HFFc6 (cell line): Measurements from ENCODE around the gene PHF21A. TPM values are rescaled to one million over a fixed set of nuclear protein-coding genes. Genes with fewer than 3 reads are reported as not detected.
"Not testable (repeated sequence)": the region's sequence is repeated elsewhere in the genome, so short reads cannot be mapped to it uniquely, and the experiment has no call there.

Experiments used
- DNase-seq: peaks from one replicate; pipeline ENCODE4 v3.0.0-alpha.2; 2018
- H3K27ac Mint-ChIP-seq: 2 replicates; pipeline ENCODE4 v1.8.0; 2020; ENCODE audit warnings: mild to moderate bottlenecking, mixed read lengths
- H3K27me3 Mint-ChIP-seq: 2 replicates; pipeline ENCODE4 v1.8.0; 2021; ENCODE audit warnings: mild to moderate bottlenecking, moderate library complexity, mixed read lengths; ENCODE audit not compliant: insufficient read depth
- H3K36me3 Mint-ChIP-seq: 2 replicates; pipeline ENCODE4 v1.8.0; 2021; ENCODE audit warnings: low read depth, mixed read lengths
- H3K4me1 Mint-ChIP-seq: 2 replicates; pipeline ENCODE4 v1.8.0; 2020; ENCODE audit warnings: low read depth, mixed read lengths
- H3K4me3 Mint-ChIP-seq: 2 replicates; pipeline ENCODE4 v1.8.0; 2020; ENCODE audit warnings: mild to moderate bottlenecking, moderate library complexity, mixed read lengths
- H3K9me3 Mint-ChIP-seq: 2 replicates; pipeline ENCODE4 v1.8.0; 2020; ENCODE audit warnings: mild to moderate bottlenecking, mixed read lengths
- total RNA-seq, 6 experiments: library from RNA; stranded (reverse); fragmentation: NEBNext Ultra II Directional; extraction: Animal tissue kit (Norgen Biotek cat#: 25700); gene quantifications; 2 replicates in 1 of 6; 3 replicates in 5 of 6; pipeline ENCODE4 v1.2.3, GENCODE V29; 2021
- TF ChIP-seq, protein P1 (sequence below): fragments of 200-600 bp; sonication (generic); IDR thresholded peaks from 2 replicates; pipeline ENCODE4 v1.5.0; 2021; ENCODE audit warnings: antibody characterized with exemption, mild to moderate bottlenecking

Gene PHF21A
- total RNA-seq, 6 experiments from 2014 or later, result 25.5 to 32.4 (median 26.2) TPM

DNA sequence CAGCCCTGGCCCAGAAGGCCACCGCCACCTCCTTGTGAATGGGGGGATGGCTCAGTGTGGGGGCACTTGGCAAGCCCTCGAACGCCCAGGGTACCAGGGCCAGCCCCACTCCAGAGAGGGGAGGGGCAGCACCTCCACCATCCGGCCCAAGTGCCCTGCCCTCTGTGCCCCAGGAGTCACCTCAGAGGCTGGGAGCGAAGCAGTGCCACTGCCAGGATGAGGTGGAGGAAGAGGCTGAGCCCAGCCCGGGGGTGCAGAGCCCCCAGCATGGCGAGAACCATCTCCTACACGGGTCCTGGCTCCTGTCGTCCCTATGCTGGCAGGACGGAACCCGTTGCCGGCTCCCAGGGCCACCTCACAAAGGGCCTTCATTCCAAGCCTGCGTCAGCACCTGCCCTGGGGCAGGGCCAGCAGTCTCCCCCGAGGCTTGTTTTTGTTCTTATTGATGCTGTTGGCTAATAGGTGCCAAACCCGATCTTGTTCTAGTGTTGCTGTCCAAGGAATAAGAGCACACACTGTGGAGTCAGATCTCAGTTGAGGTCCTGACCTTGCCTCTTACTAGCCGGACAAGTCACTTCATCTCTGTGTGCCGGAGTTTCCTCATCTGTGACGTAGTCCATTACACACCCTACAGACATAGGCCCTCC, 214.2 kb downstream of the PHF21A start, which contains the start of gene FREY1:
Gene FREY1 (minus strand): TSS at position 307 of the 647 bp plus-strand sequence. CDS start 26 bp downstream, at position 281.
- H3K9me3 Mint-ChIP-seq, result no peaks in the 10 kb centered on the region
- no peak for DNase-seq
- TF ChIP-seq, protein P1, sequence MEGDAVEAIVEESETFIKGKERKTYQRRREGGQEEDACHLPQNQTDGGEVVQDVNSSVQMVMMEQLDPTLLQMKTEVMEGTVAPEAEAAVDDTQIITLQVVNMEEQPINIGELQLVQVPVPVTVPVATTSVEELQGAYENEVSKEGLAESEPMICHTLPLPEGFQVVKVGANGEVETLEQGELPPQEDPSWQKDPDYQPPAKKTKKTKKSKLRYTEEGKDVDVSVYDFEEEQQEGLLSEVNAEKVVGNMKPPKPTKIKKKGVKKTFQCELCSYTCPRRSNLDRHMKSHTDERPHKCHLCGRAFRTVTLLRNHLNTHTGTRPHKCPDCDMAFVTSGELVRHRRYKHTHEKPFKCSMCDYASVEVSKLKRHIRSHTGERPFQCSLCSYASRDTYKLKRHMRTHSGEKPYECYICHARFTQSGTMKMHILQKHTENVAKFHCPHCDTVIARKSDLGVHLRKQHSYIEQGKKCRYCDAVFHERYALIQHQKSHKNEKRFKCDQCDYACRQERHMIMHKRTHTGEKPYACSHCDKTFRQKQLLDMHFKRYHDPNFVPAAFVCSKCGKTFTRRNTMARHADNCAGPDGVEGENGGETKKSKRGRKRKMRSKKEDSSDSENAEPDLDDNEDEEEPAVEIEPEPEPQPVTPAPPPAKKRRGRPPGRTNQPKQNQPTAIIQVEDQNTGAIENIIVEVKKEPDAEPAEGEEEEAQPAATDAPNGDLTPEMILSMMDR, result no peak
- H3K27ac Mint-ChIP-seq, result no peak within 1 kb of the TSS
- H3K27me3 Mint-ChIP-seq, result no peaks in the 10 kb centered on the region; the same call in 1 of the 2 replicates
- no peaks in the 10 kb centered on the region for H3K36me3 Mint-ChIP-seq
- no peak within 1 kb of the TSS for H3K4me3 Mint-ChIP-seq
- H3K4me1 Mint-ChIP-seq, result peaks cover 6% of the 10 kb centered on the region; the same call in 1 of the 2 replicates

DNA sequence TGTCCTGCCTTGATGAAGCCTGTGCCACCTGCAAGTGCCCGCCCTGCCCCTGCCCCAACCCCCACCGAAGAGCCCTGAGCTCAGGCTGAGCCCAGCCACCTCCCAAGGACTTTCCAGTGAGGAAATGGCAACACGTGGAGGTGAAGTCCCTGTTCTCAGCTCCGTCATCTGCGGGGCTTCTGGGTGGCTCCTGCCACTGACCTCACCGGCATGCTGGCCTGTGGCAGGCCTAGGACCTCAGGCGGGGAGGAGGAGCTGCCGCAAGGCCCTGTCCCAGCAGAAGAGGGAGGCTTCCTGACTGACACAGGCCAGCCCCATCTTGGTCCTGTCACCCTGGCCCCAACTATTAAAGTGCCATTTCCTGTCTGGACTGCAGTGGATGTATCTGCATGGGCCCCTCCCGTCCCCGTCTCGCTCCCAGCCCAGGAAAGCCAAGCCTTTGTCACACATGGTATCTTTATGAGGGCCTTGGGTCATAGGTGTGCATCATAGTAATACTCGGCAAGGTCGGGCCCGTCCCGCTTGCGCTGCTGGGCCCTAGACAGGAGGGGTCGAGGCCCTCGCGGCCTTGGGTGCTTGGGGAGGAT, 215.1 kb downstream of the PHF21A start:
- Mint-ChIP-seq H3K36me3 (no peaks in the 10 kb centered on the region), H3K4me3 (no peak overlapping the region), H3K27ac (no peak overlapping the region), H3K27me3 (peaks cover under 1% of the 10 kb centered on the region; the same call in 1 of the 2 replicates), H3K4me1 (peaks cover 6% of the 10 kb centered on the region; the same call in 1 of the 2 replicates), H3K9me3 (no peaks in the 10 kb centered on the region)
- TF ChIP-seq, protein P1, result no peak
- DNase-seq, result no peak

DNA sequence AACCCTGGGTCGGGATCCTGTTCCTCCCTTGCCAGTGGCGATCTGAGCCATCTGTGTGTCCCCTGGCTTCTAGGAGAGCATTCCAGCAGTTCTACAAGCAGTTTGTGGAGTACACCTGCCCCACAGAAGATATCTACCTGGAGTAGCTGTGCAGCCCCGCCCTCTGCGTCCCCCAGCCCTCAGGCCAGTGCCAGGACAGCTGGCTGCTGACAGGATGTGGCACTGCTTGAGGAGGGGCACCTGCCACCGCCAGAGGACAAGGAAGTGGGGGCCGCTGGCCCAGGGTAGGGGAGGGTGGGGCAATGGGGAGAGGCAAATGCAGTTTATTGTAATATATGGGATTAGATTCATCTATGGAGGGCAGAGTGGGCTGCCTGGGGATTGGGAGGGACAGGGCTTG, 215.7 kb downstream of the PHF21A start:
- not testable (repeated sequence) for H3K36me3 Mint-ChIP-seq, H3K9me3 Mint-ChIP-seq, H3K27ac Mint-ChIP-seq, DNase-seq, H3K4me1 Mint-ChIP-seq, H3K27me3 Mint-ChIP-seq, H3K4me3 Mint-ChIP-seq

DNA sequence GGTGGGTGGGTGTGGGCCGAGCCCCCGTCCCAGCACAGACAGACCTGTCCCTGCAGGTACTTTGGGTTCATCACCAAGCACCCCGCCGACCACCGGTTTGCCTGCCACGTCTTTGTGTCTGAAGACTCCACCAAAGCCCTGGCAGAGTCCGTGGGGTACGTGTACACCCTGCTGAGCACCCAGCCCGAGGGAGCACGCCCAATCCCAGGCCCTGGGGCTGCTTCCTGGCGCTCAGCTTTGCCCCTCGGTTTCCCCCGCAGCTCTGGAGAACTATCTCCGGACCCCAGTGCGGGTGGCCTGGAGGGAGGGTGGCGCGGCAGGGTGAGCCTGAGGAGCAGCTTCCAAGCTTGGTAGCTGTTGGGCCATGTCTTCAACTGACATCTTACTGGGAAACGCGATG, 216.2 kb downstream of the PHF21A start:
- Mint-ChIP-seq H3K4me3 (no peak overlapping the region), H3K36me3 (no peaks in the 10 kb centered on the region), H3K27ac (no peak overlapping the region), H3K9me3 (no peaks in the 10 kb centered on the region), H3K4me1 (peaks cover 12% of the 10 kb centered on the region), H3K27me3 (peaks cover 2% of the 10 kb centered on the region; the same call in 1 of the 2 replicates)
- no peak for DNase-seq
- TF ChIP-seq, protein P1, result no peak

DNA sequence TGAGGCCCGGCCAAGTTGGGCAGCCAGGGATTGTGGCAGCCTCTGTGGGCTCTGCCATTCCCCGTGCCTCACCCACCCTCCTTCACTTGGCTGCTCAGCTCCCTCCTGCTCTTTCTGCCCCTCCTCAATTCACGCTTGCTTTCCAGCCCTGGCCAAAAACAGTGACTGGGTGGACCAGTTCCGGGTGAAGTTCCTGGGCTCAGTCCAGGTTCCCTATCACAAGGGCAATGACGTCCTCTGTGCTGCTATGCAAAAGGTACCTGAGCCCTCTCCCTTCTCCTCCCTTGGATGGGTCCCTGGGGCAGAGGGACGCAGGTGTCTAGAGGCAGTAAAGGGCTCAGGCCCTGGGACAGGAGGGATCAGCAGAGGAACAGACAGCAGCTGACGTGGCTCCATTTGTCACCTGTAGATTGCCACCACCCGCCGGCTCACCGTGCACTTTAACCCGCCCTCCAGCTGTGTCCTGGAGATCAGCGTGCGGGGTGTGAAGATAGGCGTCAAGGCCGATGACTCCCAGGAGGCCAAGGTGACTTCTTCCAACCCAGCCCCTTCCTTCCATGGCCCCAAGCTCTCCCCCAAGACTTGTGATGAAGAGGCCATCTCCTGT, 216.8 kb downstream of the PHF21A start:
- Mint-ChIP-seq H3K4me3 (no peak overlapping the region), H3K9me3 (no peaks in the 10 kb centered on the region), H3K27ac (no peak overlapping the region), H3K27me3 (peaks cover 2% of the 10 kb centered on the region; the same call in 1 of the 2 replicates), H3K4me1 (peaks cover 12% of the 10 kb centered on the region), H3K36me3 (no peaks in the 10 kb centered on the region)
- TF ChIP-seq, protein P1, result no peak
- no peak for DNase-seq
